GM10248 (cell line): ENCODE results near the gene CLIC4.

Source experiments
- CTCF ChIA-PET: fragments of 300-600 bp; sonication (Branson Sonifier 250); formaldehyde crosslinking; extraction: SDS; loops from one replicate; lab custom pipeline; 2021; ENCODE audit warnings: antibody characterized with exemption; lab: Yijun Ruan, JAX
- POLR2A ChIA-PET: fragments of 350-650 bp; sonication (Branson Sonifier 250); formaldehyde crosslinking; extraction: SDS; loops from one replicate; lab custom pipeline; 2020; ENCODE audit warnings: antibody characterized with exemption; lab: Yijun Ruan, JAX
- DNase-seq: peaks from one replicate; pipeline ENCODE4 v3.0.0; 2012; ENCODE audit errors: extremely low spot score
- CTCF ChIP-seq: IDR thresholded peaks from 2 replicates; pipeline ENCODE4 v1.5.1; 2012; ENCODE audit warnings: mild to moderate bottlenecking, low read depth; ENCODE audit errors: extremely low read depth, missing control alignments, control extremely low read depth

CLIC4 gene

GRCh38 chr1:24762133-24762676 lies 17.0 kb downstream of the CLIC4 start:
- CTCF ChIA-PET, result interaction anchor here (0.7 to 1.9 kb wide), 11 partner anchors 8 to 74 kb away, joined by 3 to 6 read pairs (median 3); partner anchors contain the start of gene CLIC4
- TF ChIP-seq CTCF, result no peak
- POLR2A ChIA-PET, result interaction anchor here (0.7 to 1.0 kb wide), 2 partner anchors 12 to 13 kb away, joined by 3 read pairs; no protein-coding TSS in a partner anchor
- no peak for DNase-seq

GRCh38 chr1:24763671-24764070 lies 18.4 kb downstream of the CLIC4 start:
- TF ChIP-seq CTCF, result no peak
- DNase-seq, result no peak
- ChIA-PET CTCF (interaction anchor here (0.7 to 1.9 kb wide), 10 partner anchors 9 to 75 kb away, joined by 3 to 6 read pairs (median 3); partner anchors contain the start of gene CLIC4), POLR2A (no interaction called here)

GRCh38 chr1:24764439-24764838 lies 19.2 kb downstream of the CLIC4 start:
- ChIA-PET POLR2A (no interaction called here), CTCF (interaction anchor here (1.6 kb wide), 1 partner anchor 18 kb away, joined by 3 read pairs; no protein-coding TSS in a partner anchor)
- no peak for TF ChIP-seq CTCF
- no peak for DNase-seq

- no peak for DNase-seq
- no peak for TF ChIP-seq CTCF
- POLR2A ChIA-PET, result interaction anchor here (0.7 kb wide), 1 partner anchor 109 kb away, joined by 3 read pairs; no protein-coding TSS in a partner anchor
- CTCF ChIA-PET, result interaction anchor here (1.2 kb wide), 1 partner anchor 55 kb away, joined by 3 read pairs; no protein-coding TSS in a partner anchor
These were observed 19.6 kb downstream of the CLIC4 start for GRCh38 chr1:24764848-24765247.

GRCh38 chr1:24765308-24765988 lies 20.2 kb downstream of the CLIC4 start:
- POLR2A ChIA-PET, result interaction anchor here (0.7 to 1.0 kb wide), 2 partner anchors 20 to 109 kb away, joined by 3 read pairs; partner anchors contain the start of gene CLIC4
- TF ChIP-seq CTCF, result no peak
- DNase-seq, result no peak
- CTCF ChIA-PET, result interaction anchor here (1.2 kb wide), 1 partner anchor 56 kb away, joined by 3 read pairs; no protein-coding TSS in a partner anchor

GRCh38 chr1:24767351-24767750 lies 22.1 kb downstream of the CLIC4 start:
- CTCF ChIA-PET, result interaction anchor here (0.8 to 1.9 kb wide), 4 partner anchors 9 to 57 kb away, joined by 3 to 6 read pairs (median 4); partner anchors contain the start of gene CLIC4
- POLR2A ChIA-PET, result interaction anchor here (0.7 kb wide), 1 partner anchor 144 kb away, joined by 4 read pairs; no protein-coding TSS in a partner anchor
- no peak for DNase-seq
- TF ChIP-seq CTCF, result no peak
